ENCODE measurements around the gene IGFBP5.

Gene IGFBP5

GRCh38 chr2:216687111-216687510 is 8.2 kb downstream of the IGFBP5 start:
- FAIRE-seq: no peak

- FAIRE-seq: no peak
Observed at GRCh38 chr2:216685327-216685875, 9.9 kb downstream of the IGFBP5 start.

- FAIRE-seq: no peak
Observed at GRCh38 chr2:216683846-216684245, 11.5 kb downstream of the IGFBP5 start.

GRCh38 chr2:216681683-216682082 is 13.7 kb downstream of the IGFBP5 start:
- no peak for FAIRE-seq

GRCh38 chr2:216680951-216681629 is 14.3 kb downstream of the IGFBP5 start:
- FAIRE-seq: no peak

GRCh38 chr2:216679658-216680024 is 15.7 kb downstream of the IGFBP5 start:
- FAIRE-seq: no peak

GRCh38 chr2:216678813-216679657 is 16.3 kb downstream of the IGFBP5 start:
- FAIRE-seq: no peak

GRCh38 chr2:216678098-216678465 is 17.3 kb downstream of the IGFBP5 start:
- FAIRE-seq: no peak

- FAIRE-seq: no peak
Observed at GRCh38 chr2:216677439-216678097, 17.8 kb downstream of the IGFBP5 start.

- no peak for FAIRE-seq
Observed at GRCh38 chr2:216676630-216677029, 18.7 kb downstream of the IGFBP5 start.

GRCh38 chr2:216674376-216674775 is 21.0 kb downstream of the IGFBP5 start:
- no peak for FAIRE-seq

GRCh38 chr2:216673609-216674008 is 21.7 kb downstream of the IGFBP5 start:
- FAIRE-seq: no peak

GRCh38 chr2:216673021-216673420 is 22.3 kb downstream of the IGFBP5 start:
- FAIRE-seq: no peak

- FAIRE-seq: no peak
Observed at GRCh38 chr2:216672466-216672865, 22.9 kb downstream of the IGFBP5 start.

GRCh38 chr2:216671791-216672343 is 23.5 kb downstream of the IGFBP5 start:
- no peak for FAIRE-seq

- no peak for FAIRE-seq
Observed at GRCh38 chr2:216671081-216671411, 24.3 kb downstream of the IGFBP5 start.

GRCh38 chr2:216670266-216671080 is 24.9 kb downstream of the IGFBP5 start:
- FAIRE-seq: no peak

GRCh38 chr2:216666461-216667233 is 28.7 kb downstream of the IGFBP5 start:
- no peak for FAIRE-seq

- no peak for FAIRE-seq
Observed at GRCh38 chr2:216665717-216666116, 29.6 kb downstream of the IGFBP5 start.

GRCh38 chr2:216665242-216665641 is 30.1 kb downstream of the IGFBP5 start:
- FAIRE-seq: no peak

GRCh38 chr2:216664593-216665034 is 30.7 kb downstream of the IGFBP5 start:
- no peak for FAIRE-seq

- no peak for FAIRE-seq
Observed at GRCh38 chr2:216663846-216664245, 31.5 kb downstream of the IGFBP5 start.
